ENCODE results near the gene ACOT12. TPM values are rescaled to one million over a fixed set of nuclear protein-coding genes. Genes with fewer than 3 reads are reported as not detected.

ACOT12 gene
- total and polyA plus RNA-seq, 9 of the 15 experiments (the other 6 are each of a cell fraction or from before 2014, with no cell fraction given) = 0.03 TPM; not detected in 8

DNA sequence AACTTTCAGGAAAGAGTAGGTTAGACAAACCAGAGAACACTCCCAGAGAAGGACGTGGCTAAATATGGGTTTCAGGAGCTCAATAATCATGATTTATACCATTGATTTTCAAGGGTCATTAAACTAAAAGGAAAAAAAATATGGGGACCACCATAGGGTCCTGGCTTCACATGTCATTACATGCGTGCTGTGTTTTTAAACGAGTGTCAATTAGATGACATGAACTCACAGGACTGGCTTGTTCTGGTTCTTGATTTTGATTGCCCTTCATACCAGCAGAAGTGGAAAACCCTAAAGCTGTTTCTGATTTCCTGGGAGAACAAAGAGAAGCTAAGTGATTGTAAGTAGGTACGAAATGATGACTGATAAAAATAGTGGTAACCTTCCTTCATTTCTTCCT, 5.8 kb downstream of the ACOT12 start:
- FAIRE-seq = no peak
- Histone ChIP-seq H3K9ac (ENCODE audit: insufficient read depth in 1 of 2, low read depth in 2 of 2, low read length in 2 of 2) (no peak overlapping the region), H3K4me2 (ENCODE audit: insufficient read depth, low read length) (no peak overlapping the region), H3K4me3 (no peak overlapping the region), H3K9me1 (ENCODE audit: control insufficient read depth, insufficient read depth, low read length) (no peaks in the 10 kb centered on the region), H2AFZ (ENCODE audit: low read depth, low read length) (no peak overlapping the region), H3K4me1 (replicated peaks in 1 of 2; ENCODE audit: control insufficient read depth in 2 of 2, insufficient read depth in 2 of 2, low read length in 2 of 2) (no peaks in the 10 kb centered on the region), H3K27me3 (ENCODE audit: control insufficient read depth in 2 of 2, insufficient read depth in 2 of 2, low read length in 2 of 2) (no peaks in the 10 kb centered on the region; a peak in 1 of 5 replicates), H4K20me1 (replicated peaks; ENCODE audit: control insufficient read depth, insufficient read depth, low read length) (no peaks in the 10 kb centered on the region), H3K27ac (ENCODE audit: extremely low read depth, low read depth, low read length) (no peak overlapping the region), H3K36me3 (ENCODE audit: control insufficient read depth, insufficient read depth, low read length) (no peaks in the 10 kb centered on the region), H3K79me2 (ENCODE audit: control insufficient read depth, insufficient read depth, low read length) (no peaks in the 10 kb centered on the region), H3K9me3 (replicated peaks; ENCODE audit: control insufficient read depth, insufficient read depth, low read depth, low read length) (no peaks in the 10 kb centered on the region; the same call in 1 of the 2 replicates)
- POLR2A ChIA-PET = no interaction called here
- CTCF ChIA-PET (ENCODE audit: low intra/inter-chr PET ratio) = no interaction called here
- in situ Hi-C loops (cut with MboI) = no loop called here
- no peak for DNase-seq (ENCODE audit: extremely low read depth in 1 of 4, low spot score in 3 of 4)
- intact Hi-C loops (cut with micrococcal nuclease) = no loop called here
- WGBS (ENCODE audit: insufficient coverage, low coverage, missing lambda C conversion rate) = 11% methylated on average over 4 of the region's 4 CpGs
- no TSS peak for BruUV-seq (replicated peaks)
- no peak for ATAC-seq
- TF ChIP-seq, protein P1, sequence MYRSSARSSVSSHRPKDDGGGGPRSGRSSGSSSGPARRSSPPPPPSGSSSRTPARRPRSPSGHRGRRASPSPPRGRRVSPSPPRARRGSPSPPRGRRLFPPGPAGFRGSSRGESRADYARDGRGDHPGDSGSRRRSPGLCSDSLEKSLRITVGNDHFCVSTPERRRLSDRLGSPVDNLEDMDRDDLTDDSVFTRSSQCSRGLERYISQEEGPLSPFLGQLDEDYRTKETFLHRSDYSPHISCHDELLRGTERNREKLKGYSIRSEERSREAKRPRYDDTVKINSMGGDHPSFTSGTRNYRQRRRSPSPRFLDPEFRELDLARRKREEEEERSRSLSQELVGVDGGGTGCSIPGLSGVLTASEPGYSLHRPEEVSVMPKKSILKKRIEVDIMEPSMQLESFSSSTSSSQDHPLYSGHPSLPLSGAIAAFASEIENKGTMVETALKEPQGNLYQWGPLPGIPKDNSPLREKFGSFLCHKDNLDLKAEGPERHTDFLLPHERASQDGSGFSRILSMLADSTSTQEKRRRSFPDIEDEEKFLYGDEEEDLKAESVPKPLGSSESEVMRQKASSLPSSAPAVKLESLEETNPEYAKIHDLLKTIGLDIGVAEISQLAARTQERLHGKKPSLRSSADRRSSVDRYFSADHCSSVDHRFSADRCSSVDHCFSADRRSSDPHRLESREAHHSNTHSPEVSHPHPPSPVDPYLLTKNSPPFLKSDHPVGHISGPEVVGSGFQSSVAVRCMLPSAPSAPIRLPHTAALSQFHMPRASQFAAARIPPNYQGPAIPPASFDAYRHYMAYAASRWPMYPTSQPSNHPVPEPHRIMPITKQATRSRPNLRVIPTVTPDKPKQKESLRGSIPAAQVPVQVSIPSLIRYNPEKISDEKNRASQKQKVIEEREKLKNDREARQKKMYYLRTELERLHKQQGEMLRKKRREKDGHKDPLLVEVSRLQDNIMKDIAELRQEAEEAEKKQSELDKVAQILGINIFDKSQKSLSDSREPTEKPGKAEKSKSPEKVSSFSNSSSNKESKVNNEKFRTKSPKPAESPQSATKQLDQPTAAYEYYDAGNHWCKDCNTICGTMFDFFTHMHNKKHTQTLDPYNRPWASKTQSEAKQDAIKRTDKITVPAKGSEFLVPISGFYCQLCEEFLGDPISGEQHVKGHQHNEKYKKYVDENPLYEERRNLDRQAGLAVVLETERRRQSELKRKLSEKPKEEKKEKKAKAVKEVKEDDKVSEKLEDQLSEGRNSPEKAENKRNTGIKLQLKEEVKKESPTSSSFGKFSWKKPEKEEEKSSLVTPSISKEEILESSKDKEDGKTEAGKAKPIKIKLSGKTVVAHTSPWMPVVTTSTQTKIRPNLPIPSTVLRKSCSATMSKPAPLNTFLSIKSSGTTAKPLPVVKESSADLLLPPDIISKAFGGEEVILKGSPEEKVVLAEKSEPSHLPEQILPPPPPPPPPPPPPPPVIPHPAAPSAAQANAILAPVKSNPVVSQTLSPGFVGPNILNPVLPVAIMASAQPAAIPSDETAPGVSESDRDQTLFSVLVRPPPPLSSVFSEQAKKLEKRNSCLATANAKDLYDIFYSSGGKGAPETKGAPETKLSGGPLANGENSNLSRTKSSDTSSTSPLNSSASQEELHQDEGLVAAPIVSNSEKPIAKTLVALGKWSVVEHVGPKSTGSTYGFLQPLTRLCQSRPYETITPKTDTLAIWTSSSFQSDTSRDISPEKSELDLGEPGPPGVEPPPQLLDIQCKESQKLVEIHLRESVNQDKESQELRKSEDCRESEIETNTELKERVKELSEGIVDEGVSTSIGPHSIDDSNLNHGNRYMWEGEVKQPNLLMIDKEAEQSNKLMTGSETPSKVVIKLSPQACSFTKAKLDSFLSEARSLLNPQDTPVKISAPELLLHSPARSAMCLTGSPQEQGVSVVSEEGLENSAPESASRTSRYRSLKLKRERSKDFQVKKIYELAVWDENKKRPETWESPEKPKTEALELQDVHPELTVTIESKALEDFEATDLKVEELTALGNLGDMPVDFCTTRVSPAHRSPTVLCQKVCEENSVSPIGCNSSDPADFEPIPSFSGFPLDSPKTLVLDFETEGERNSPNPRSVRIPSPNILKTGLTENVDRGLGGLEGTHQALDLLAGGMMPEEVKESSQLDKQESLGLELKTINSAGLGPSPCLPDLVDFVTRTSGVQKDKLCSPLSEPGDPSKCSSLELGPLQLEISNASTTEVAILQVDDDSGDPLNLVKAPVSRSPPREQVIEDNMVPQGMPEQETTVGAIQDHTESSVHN (IDR thresholded peaks at IDR 0.05; ENCODE audit: borderline replicate concordance in 1 of 2, low read depth in 1 of 2) = no peak
- no peak for TF ChIP-seq NBN (IDR thresholded peaks at IDR 0.05; ENCODE audit: low read depth)
- no peak for TF ChIP-seq MCM3 (IDR thresholded peaks at IDR 0.05)
- TF ChIP-seq, protein P2, sequence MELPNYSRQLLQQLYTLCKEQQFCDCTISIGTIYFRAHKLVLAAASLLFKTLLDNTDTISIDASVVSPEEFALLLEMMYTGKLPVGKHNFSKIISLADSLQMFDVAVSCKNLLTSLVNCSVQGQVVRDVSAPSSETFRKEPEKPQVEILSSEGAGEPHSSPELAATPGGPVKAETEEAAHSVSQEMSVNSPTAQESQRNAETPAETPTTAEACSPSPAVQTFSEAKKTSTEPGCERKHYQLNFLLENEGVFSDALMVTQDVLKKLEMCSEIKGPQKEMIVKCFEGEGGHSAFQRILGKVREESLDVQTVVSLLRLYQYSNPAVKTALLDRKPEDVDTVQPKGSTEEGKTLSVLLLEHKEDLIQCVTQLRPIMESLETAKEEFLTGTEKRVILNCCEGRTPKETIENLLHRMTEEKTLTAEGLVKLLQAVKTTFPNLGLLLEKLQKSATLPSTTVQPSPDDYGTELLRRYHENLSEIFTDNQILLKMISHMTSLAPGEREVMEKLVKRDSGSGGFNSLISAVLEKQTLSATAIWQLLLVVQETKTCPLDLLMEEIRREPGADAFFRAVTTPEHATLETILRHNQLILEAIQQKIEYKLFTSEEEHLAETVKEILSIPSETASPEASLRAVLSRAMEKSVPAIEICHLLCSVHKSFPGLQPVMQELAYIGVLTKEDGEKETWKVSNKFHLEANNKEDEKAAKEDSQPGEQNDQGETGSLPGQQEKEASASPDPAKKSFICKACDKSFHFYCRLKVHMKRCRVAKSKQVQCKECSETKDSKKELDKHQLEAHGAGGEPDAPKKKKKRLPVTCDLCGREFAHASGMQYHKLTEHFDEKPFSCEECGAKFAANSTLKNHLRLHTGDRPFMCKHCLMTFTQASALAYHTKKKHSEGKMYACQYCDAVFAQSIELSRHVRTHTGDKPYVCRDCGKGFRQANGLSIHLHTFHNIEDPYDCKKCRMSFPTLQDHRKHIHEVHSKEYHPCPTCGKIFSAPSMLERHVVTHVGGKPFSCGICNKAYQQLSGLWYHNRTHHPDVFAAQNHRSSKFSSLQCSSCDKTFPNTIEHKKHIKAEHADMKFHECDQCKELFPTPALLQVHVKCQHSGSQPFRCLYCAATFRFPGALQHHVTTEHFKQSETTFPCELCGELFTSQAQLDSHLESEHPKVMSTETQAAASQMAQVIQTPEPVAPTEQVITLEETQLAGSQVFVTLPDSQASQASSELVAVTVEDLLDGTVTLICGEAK (IDR thresholded peaks at IDR 0.05) = no peak
- TF ChIP-seq, protein P2 (CRISPR knock-in tag; IDR thresholded peaks at IDR 0.05) = no peak

Data from K562 (cell line).